NCI-H2081 treated with DMSO at 0.1 percent for 48 hours (cell line): ENCODE data around the gene KCP.

Source experiments
- DNase-seq: peaks from one replicate; lab custom pipeline; 2025; lab: John Stamatoyannopoulos, UW

KCP gene

DNA sequence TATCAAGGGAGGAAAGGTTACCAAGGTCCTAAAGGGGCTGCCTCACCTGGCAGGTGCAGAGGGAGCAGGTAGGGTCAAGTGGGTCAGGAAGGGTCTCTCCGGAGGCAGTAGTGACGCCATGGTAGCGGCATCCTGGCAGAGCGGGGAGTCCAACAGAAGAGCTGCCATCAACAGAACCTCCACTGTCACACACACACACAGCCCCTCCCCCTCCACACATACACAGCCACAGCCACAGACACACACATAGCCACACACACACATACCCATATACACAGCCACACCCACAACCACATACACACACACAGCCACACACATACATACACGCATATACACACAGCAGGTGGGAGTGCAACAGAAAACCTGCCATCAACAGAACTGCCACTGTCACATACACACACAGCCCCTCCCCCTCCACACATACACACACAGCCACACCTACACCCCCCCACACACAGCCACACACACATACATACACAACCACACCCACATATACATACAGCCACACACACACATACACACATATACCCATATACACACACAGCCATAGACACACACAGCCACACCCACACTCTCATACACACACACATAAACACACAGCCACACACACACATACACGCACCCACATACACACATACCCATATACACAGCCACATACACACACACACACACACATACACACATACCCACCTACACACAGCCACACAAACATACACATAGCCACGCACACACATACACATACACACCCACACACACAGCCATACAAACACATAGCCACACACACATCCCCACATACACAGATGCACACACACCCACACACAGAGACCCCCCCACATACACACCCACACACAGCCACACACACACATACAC is 23.1 kb downstream of the KCP start:
- no peak for DNase-seq

DNA sequence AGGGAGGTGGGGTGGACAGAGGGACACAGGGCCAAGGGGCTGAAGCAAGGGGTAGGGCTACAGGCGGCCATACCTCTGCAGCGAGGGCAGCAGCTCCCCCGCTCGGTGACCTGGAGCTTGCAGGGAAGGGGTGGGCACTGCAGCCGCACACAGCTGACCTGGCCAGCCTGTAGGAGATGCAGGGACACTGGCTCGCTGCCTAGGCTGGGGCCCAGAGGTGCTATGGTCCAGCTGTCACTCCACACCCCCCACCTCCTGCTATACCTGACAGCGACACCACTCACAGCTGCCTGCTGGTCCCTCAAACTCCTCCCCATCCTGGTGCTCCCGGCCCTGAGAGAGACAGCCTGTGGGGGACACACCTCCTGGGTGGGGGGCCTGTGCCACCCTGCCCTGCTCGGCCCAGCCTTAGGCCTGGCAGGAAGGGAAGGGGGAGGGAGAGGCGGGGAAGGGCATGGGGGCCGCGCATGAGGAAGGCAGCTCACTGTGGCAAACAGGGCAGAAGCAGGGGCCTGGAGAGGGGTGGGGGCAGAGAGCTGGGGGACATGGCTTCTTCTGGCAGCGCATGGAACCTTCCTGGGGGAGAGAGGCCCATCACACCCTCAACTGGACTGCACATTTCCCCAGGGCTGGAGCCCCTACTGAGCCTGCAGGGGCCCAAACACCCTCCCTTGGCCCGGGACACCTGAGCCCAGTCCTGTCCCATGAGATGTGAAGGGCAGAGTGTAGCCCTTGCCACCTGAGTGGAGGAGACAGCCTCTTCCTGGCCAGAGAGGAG is 23.9 kb downstream of the KCP start:
- DNase-seq, result no peak

DNA sequence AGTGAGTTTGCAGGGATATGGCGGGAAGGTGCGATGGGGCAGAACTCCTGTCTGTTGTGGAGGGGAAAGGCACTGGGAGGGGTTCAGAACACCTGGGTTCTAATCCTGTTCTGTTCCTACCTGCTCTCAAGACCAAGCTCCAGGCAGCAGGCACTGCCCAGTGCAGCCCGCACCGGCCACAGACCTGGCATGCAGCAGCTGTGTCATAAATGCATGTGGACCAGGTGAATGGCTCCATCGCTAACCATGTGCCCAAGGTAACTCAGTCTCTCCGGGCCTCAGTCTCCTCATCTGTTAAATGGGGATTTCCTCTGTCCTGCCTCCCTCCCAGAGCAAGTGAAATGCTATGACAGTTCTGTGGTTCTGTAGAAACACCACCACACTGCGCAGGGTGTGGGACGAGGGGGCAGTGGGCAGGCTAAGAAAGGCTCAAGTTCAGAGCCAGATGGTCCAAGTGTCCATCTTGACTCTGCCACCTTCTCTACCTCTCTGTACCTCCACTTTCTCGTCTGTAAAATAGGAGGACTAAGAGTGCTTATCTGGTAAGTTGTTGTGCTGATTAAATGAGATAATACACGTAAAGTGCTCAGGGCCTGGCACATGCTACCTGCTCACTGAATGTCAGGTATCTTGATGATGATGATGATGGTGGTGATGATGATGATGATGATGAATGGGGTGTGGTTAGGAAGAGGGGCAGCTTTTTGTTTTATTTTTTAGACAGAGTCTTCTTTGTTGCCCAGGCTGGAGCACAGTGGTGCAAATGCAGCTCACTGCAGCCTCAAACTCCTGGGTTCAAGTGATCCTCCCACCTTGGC is 24.9 kb downstream of the KCP start:
- no peak for DNase-seq

DNA sequence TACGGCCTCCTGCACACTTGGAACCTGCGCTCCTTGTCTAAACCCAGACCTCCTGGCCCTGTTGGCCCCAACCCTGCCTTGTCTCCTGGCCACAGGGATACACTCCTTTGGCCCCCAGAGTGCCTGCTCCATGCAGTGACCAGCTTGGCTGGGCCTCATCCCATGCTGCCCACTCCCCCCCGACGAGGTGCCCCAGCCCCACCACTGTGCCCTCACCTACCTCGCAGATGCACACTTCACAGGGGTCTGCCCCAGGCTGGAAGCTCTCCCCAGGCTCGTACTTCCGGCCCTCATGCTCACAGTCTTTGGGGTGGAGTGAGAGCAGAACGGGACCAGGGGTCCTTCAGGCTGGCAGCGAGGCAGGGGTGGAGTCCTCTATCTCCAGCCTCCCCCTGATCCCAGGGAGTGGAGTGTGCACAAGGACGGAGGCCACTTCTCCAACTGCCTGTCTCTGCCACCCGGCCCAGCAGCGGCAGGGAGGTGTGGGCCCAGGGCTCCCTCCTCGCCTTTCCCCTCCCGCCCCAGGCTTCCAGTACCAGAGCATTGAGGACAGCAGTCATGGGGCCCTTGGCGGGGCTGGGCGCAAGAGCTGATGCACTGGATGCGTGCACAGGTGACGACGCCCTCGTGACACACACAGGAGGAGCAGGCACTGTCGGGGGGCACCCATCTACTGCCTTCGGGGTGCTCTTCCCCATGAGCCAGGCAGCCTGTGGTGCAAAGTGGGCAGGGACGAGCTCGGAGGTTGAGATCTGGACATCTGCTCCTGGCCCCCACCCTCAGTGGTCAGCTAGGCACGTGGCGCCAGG is 25.7 kb downstream of the KCP start:
- no peak for DNase-seq

DNA sequence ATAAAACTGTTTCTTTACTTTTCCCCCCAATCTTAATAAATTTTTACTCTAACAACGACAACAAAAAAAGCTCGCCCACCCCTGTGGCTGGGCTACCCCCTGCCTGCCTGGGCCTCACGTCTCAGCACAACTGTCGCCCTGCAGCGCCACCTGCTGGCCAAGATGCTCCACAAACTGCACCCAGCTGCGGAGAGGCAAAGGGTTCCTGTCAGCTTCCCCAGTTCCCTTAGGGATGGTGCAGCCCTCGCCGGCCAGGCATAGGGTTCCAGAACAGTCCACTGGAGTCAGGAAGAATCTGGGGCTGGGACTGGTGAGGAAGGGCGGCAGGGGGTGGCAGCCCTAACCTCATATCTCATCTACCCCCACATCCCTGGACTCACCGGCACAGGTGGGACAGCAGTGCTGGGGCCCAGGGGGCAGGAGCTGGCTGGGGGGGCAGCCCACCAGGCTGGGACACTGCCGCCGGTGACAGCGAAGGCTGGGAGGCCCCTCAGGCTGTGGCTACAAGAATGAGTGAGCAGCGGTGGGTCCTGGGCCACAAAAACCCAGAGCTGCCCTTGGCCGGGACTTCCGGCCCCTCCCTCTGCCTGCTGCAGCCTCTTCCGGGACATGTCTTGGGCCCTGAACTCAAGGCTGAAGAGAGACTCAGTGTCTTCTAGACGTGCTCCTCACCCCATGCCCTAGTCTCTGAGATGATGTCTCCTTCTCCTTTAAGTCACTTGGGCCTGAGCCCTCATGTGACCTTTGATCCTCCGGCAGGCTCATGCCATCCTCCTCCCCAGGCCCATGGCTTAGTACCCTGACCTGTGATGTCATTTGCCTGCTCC is 26.7 kb downstream of the KCP start:
- DNase-seq, result no peak

DNA sequence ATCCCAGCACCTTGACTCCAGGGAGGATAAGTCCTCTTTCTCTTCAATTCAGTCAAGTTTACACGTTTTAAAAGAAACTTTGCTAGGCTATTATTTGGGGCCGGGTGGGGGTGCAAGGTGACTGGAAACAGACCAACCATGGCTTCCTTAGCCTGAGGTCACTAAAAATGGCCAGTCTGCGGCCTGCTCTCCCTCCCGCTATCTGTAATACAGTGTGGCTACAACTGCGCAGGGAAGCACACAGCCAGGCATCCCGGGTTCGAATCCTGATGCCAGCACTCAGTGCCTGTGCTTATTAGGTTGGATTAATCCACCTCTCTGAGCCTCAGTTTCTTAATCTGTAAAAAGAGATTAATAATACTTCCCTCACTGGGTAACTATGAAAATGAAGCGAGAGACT is 28.4 kb downstream of the KCP start:
- no peak for DNase-seq

DNA sequence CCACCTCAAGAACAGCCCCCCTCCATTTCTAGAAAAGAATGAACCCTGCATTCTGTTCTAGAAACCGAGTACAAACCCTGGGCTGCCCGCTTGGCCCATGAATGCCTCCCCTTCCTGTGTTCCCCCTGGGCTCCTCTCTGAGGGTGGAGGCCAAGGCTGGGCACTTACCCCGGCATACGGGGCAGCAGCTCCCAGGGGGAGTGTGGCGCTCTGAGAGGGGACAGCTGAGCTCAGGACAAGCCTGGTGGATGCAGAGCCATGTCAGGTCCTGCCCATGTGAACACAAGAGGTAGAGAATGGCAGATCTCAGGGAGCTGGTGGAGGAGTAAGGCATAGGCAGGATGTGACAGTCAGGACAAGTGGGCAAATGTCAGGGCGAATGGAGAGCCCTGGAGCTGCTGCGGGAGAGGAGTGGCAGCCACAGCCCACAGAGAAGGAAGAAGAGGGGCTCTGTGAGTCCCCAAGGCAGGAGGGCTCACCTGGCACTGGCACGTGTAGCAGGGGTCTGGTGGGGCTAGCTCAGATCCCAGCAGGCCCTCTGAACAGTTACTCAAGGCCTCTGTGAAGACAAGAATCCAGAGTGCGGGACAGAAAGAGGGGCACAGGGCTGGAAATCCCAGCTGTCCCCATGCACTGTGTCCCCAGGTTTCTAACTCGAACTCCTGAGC is 28.9 kb downstream of the KCP start:
- DNase-seq, result no peak

DNA sequence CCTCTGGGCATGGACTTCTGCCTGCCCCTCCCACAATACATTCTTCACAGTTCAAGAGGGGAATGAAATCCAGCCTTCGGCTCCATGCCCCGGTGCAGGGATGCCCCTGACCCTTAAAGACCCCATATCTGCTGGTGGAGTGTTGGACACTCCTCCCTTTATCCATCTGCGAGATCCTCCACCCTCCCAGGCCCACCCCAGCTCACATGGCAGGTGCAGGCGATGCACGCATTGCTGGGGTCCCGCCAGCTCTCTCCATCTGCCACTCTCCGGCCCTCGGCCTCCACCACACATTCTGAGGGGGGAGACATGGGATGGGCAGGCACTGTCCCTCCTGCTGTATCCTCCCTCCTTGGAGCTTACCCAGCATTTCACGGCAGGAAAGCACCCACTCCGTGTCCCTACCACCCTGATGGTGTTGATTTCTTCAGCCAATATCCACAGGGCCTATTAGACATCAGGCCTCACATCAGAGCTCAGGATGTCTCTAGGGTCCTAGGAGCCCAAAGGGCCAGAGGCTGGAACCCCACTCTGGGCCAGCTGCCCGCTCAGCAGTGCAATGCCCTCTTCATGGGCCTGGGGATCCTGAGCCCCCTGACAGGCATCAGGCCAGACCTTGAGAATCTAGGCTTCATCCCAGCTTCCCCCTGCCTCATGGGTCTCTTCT is 29.6 kb downstream of the KCP start:
- no peak for DNase-seq

DNA sequence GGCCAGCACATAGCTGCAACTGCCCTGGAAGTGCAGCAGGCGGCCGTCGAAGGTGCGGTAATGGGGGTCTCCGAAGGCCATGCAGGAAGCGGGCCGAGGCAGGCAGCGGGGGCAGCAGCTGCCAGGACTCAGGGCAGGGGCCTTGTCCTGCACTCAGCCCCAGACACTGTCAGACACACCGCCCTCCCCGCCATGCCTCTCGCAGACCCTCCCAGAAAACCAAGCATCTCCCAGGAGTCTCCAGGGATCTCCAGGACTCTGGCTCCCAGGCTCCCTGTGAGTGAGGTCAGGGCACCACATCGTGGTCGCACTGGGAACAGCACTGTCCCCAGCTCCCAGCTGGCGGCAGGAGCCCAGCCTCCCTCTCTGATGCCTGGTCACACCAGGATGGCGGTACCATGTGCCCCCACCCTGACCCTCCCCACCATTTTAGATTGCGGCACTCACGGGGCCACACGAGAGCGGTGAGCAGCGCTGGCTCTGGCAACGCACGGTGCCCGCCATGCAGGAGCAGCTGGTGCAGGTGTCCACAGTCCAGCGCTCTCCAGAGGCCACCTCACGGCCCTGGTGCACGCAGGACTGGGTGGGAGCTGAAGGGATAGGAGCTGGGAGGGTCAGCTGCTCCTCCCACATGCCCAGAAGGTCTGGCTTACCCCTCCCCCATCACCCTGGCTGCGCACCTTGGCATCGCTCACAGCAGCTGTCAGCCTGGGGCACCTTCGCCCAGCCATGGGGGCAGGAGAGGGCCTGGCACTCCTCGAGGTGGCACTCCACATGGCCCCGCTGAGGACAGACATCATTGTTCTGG is 30.4 kb downstream of the KCP start:
- no peak for DNase-seq

DNA sequence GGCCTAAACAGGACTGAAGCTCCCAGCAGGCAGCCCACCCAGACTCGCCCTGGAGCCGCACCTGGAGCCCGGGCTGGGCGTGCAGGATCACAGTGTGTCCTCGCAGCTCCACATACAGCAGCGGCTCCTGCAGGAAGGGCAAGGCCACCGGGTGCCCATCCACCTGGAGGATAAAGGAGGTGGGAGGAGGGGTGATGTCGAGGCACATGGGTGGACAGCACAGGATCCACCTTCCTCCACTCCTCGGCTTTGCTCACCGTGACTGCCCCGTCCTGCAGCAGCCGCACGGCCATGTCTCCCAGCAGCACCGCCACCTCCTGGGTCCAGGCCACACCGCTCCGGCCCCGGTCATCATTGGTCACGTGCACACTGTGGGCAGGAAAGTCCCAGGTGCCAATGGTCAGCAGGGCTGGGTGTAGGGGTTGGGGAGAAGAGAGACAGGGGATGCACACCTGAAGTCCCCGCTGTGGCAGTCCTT is 31.0 kb downstream of the KCP start:
- no peak for DNase-seq

DNA sequence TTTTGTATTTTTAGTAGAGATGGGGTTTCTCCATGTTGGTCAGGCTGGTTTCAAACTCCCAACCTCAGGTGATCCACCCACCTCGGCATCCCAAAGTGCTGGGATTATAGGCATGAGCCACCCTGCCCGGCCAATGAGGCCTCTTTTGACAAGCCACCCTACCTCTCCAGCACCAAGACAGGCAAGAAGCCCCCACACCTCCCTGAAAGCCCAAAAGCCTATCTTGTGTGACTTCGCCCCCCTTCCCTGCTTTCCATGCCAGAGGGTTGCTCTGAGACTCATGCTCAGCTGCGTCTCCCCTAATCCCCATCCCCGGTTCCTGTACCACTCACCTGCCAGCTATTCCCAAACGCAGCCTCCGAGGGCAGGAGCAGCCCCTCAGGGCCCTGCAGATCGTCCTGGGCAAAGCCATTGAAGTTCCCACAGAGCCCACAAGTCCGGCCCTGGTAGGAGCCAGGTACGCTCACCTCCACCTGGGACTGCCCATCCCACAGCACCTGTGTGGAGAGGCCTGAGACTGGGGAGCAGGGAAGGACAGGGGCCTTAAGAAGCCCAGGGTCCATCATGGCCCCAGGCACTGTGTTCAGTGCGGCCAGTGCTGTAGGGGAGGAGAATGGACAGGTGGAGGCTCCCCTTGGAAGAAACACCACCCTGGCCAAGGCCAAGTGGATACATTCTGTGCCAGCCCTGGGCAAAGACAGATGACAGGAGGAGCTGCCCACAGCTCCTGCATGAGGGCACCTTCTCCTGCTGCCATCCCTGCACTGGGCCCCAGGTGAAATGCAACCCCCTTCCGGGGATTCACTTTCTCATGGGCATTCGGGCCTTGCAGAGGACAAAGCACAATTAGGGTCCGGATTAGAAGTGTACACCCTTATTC is 32.0 kb downstream of the KCP start:
- no peak for DNase-seq

DNA sequence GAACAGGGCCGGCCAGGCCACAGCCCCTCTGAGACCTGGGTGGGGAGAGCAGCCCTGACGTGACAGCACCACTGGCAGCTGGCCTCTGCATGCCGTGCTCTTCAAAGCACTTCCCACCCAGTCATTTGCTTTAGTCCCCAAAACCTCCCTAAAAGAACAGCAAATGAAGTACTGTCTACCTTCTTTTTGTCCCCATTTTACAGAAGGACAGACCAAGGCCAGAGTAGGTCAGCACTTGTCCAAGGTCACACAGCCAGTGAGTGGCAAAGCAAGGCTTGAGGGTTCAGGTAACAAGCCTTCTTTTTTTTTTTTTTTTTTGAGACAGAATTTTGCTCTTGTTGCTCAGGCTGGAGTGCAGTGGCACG is 32.8 kb downstream of the KCP start:
- no peak for DNase-seq

DNA sequence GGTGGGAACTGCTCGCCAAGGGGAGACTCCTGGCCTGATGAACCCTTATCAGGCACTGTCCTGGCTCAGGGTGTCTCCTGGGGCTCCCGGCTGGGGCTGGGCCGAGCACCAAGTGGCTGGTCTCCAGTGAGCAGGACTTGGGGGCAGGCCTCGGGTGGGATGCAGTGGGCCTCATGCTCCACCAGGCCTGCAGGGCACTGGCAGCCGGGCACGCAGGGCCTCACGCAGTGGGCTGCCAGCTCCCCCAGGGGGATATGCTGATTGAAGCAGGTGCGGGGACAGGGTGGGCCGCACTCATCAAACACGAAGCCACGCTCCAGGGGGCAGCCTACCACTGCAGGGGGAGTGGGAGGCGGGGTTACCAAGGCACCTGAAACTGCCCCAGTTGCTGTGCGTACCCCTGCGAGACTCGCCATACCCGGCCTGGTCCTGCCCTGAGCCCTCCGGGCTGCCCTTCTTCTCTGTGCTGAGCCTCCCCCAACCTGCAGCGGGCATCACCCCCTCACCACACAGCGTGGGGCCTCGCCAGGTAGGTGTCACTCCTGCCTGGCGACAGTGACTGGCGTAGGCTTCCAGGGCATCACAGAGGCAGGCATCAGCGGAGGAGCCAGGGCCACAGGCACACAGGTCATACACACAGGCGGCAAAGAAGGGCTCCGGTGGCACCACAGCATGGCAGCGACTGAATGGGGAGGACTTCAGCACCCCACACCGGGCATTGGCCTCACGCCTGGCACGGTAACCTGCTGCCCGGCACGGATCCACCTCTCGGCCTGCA is 33.3 kb downstream of the KCP start:
- DNase-seq, result no peak

DNA sequence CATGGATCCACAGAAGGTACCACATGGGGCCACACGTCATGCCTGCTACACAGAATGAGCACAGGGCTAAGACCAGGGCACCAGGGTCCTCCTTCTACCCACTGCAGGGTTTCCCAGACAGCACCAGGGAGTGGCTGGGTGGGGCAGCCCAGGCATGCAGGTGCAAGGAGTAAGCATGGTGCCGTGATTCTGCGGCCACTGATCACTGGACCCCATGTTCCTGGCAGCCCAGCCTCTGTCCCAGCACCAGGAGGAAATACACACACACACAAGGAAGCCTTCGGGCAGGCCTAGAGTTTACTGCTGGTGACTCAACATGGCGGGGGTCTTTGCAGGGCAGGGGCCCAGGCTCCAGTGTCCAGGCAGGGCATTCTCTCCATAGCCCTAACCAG is 33.9 kb downstream of the KCP start:
- no peak for DNase-seq

DNA sequence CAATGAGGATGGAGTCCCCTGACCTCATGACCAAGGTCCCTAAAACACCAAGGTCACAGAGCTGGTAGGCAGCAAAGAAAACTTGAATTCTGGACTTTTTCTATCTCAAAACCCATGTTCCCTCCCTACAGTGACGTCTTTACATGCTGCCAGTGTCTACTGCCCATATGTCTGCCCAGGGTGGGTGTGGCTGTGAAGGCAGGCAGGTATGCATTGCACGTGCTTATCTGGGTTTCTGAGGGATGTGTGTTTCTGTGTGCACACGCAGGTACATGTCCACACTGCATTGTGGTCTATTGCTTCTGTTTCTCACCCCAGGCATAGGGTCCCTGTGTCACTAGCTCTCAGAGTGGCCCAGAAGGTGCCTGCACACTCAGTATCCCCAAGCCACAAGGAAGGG is 34.4 kb downstream of the KCP start:
- DNase-seq, result no peak

DNA sequence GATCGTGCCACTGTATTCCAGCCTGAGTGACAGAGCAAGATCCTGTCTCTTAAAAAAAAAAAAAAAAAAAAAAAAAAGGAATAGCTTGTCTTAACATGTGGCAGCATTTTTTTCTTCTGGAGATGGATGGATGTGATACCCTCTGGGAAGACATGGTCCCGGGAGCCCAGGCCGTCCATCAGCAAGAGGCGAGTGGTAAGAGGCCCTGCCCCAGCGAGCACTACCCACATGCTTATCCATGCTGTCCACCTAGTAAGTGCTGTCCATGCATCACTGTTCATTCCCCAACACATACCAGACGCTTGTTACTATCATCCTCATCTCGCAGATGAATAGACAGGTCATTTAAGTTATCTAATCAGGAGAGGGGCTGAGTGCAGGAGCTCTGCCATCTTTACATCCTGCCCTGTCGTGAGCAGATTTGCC is 35.0 kb downstream of the KCP start:
- no peak for DNase-seq
